ENCODE results near the gene COL4A1. TPM values are rescaled to one million over a fixed set of nuclear protein-coding genes. Genes with fewer than 3 reads are reported as not detected.

Gene COL4A1
- polyA plus RNA-seq, 1 donor (not counting 4 experiments of a cell fraction or from before 2014, with no cell fraction given): 22.3 TPM

GRCh38 chr13:110125613-110126272, 181.2 kb downstream of the COL4A1 start:
- H3K79me2 ChIP-seq (ENCODE audit: control insufficient read depth, insufficient read depth, low read length): no peaks in the 10 kb centered on the region
- TF ChIP-seq EZH2 (IDR thresholded peaks at IDR 0.05; ENCODE audit: low read length): no peak
- TF ChIP-seq, protein P1, sequence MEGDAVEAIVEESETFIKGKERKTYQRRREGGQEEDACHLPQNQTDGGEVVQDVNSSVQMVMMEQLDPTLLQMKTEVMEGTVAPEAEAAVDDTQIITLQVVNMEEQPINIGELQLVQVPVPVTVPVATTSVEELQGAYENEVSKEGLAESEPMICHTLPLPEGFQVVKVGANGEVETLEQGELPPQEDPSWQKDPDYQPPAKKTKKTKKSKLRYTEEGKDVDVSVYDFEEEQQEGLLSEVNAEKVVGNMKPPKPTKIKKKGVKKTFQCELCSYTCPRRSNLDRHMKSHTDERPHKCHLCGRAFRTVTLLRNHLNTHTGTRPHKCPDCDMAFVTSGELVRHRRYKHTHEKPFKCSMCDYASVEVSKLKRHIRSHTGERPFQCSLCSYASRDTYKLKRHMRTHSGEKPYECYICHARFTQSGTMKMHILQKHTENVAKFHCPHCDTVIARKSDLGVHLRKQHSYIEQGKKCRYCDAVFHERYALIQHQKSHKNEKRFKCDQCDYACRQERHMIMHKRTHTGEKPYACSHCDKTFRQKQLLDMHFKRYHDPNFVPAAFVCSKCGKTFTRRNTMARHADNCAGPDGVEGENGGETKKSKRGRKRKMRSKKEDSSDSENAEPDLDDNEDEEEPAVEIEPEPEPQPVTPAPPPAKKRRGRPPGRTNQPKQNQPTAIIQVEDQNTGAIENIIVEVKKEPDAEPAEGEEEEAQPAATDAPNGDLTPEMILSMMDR (optimal IDR thresholded peaks at IDR 0.05 in 1 of 3, IDR thresholded peaks at IDR 0.05 in 1 of 3, conservative IDR thresholded peaks at IDR 0.05 in 1 of 3; ENCODE audit: extremely low read depth in 1 of 3, insufficient read depth in 2 of 3, low read length in 3 of 3): no peak
- H3K27ac ChIP-seq (ENCODE audit: control insufficient read depth, insufficient read depth, low read length): peak overlapping the region; percentile 82
- no peaks in the 10 kb centered on the region for H4K20me1 ChIP-seq (ENCODE audit: control insufficient read depth, extremely low read depth, insufficient read depth, low read length)
- H3K4me3 ChIP-seq (ENCODE audit: control insufficient read depth in 2 of 3, extremely low read depth in 1 of 3, insufficient read depth in 2 of 3, low read depth in 1 of 3, low read length in 3 of 3): peak overlapping the region in 1 of 3 experiments; percentile 3
- H3K9me1 ChIP-seq (ENCODE audit: control insufficient read depth, extremely low read depth, insufficient read depth, low read length): no peaks in the 10 kb centered on the region
- DNase-seq (ENCODE audit: low read depth, low spot score) (no peak), FAIRE-seq (no peak)
- no peak overlapping the region for H3K9ac ChIP-seq (ENCODE audit: control insufficient read depth, extremely low read depth, insufficient read depth, low read length)
- H3K4me1 ChIP-seq (ENCODE audit: control insufficient read depth, extremely low read depth, insufficient read depth, low read length): peaks cover 41% of the 10 kb centered on the region
- dilution Hi-C loops (cut with MboI; ENCODE audit: extremely low pct_ligation_motif_present, low sequenced_read_pairs): no loop called here
- H2AFZ ChIP-seq (ENCODE audit: control insufficient read depth, low read length): no peak overlapping the region
- no peaks in the 10 kb centered on the region for H3K27me3 ChIP-seq (ENCODE audit: control insufficient read depth, extremely low read depth, insufficient read depth, low read length)
- H3K4me2 ChIP-seq (ENCODE audit: control insufficient read depth, extremely low read depth, insufficient read depth, low read depth, low read length): peak overlapping the region; percentile 74
- H3K36me3 ChIP-seq (ENCODE audit: control insufficient read depth in 2 of 2, extremely low read depth in 1 of 2, insufficient read depth in 2 of 2, low read length in 2 of 2): no peaks in the 10 kb centered on the region
- no peaks in the 10 kb centered on the region for H3K9me3 ChIP-seq (ENCODE audit: control insufficient read depth, low read depth, low read length)

GRCh38 chr13:110125157-110125556, 181.8 kb downstream of the COL4A1 start:
- Histone ChIP-seq H2AFZ (ENCODE audit: control insufficient read depth, low read length) (no peak overlapping the region), H4K20me1 (ENCODE audit: control insufficient read depth, extremely low read depth, insufficient read depth, low read length) (no peaks in the 10 kb centered on the region), H3K27me3 (ENCODE audit: control insufficient read depth, extremely low read depth, insufficient read depth, low read length) (no peaks in the 10 kb centered on the region), H3K9me1 (ENCODE audit: control insufficient read depth, extremely low read depth, insufficient read depth, low read length) (no peaks in the 10 kb centered on the region), H3K27ac (ENCODE audit: control insufficient read depth, insufficient read depth, low read length) (no peak overlapping the region), H3K79me2 (ENCODE audit: control insufficient read depth, insufficient read depth, low read length) (no peaks in the 10 kb centered on the region), H3K9me3 (ENCODE audit: control insufficient read depth, low read depth, low read length) (no peaks in the 10 kb centered on the region), H3K4me1 (ENCODE audit: control insufficient read depth, extremely low read depth, insufficient read depth, low read length) (peaks cover 41% of the 10 kb centered on the region), H3K4me3 (ENCODE audit: control insufficient read depth in 2 of 3, extremely low read depth in 1 of 3, insufficient read depth in 2 of 3, low read depth in 1 of 3, low read length in 3 of 3) (no peak overlapping the region), H3K36me3 (ENCODE audit: control insufficient read depth in 2 of 2, extremely low read depth in 1 of 2, insufficient read depth in 2 of 2, low read length in 2 of 2) (no peaks in the 10 kb centered on the region), H3K4me2 (ENCODE audit: control insufficient read depth, extremely low read depth, insufficient read depth, low read depth, low read length) (no peak overlapping the region), H3K9ac (ENCODE audit: control insufficient read depth, extremely low read depth, insufficient read depth, low read length) (no peak overlapping the region)
- TF ChIP-seq EZH2 (IDR thresholded peaks at IDR 0.05; ENCODE audit: low read length): no peak
- TF ChIP-seq, protein P1 (optimal IDR thresholded peaks at IDR 0.05 in 1 of 3, IDR thresholded peaks at IDR 0.05 in 1 of 3, conservative IDR thresholded peaks at IDR 0.05 in 1 of 3; ENCODE audit: extremely low read depth in 1 of 3, insufficient read depth in 2 of 3, low read length in 3 of 3): no peak
- DNase-seq (ENCODE audit: low read depth, low spot score) (no peak), FAIRE-seq (no peak)
- dilution Hi-C loops (cut with MboI; ENCODE audit: extremely low pct_ligation_motif_present, low sequenced_read_pairs): no loop called here

Measured in keratinocyte (primary cell).